PC-9 (cell line): Measurements from ENCODE around the gene INTS11. TPM values are rescaled to one million over a fixed set of nuclear protein-coding genes. Genes with fewer than 3 reads are reported as not detected.

Experiments used
- BruUV-seq: library from RNA; stranded (reverse); fragments of 400-500 nt; replicated peaks from 2 replicates; lab custom pipeline; 2021; lab: Mats Ljungman, UMichigan
- CTCF ChIA-PET: fragments of 300-600 bp; sonication (Branson Sonifier 250); formaldehyde crosslinking; loops from one replicate; lab custom pipeline; 2022; ENCODE audit warnings: antibody characterized with exemption; lab: Charles Lee
- POLR2A ChIA-PET: fragments of 300-600 bp; sonication (Branson Sonifier 250); formaldehyde crosslinking; loops from one replicate; lab custom pipeline; 2022; ENCODE audit warnings: antibody characterized with exemption; ENCODE audit not compliant: unreplicated experiment; lab: Charles Lee
- DNase-seq, 2 experiments: peaks; one replicate each; pipeline versions ENCODE4 v3.0.0 to v3.0.0-alpha.2; 2015 to 2022; ENCODE audit warnings: mixed read lengths in 1 of 2
- H2AFZ ChIP-seq: fragments of 200-600 bp; sonication (generic); 2 replicates; pipeline ENCODE4 v1.8.1; 2017; ENCODE audit warnings: antibody characterized with exemption
- H3F3A ChIP-seq: fragments of 200-600 bp; sonication (generic); 2 replicates; pipeline ENCODE4 v1.8.1; 2017; ENCODE audit warnings: antibody characterized with exemption, mild to moderate bottlenecking, low read depth; ENCODE audit not compliant: insufficient read depth
- H3K27ac ChIP-seq: fragments of 200-600 bp; sonication (generic); 2 replicates; pipeline ENCODE4 v1.6.1; 2016; ENCODE audit warnings: mixed run types
- H3K27me3 ChIP-seq: fragments of 200-600 bp; sonication (generic); 2 replicates; pipeline ENCODE4 v1.6.1; 2016; ENCODE audit warnings: low read depth, mixed run types; ENCODE audit not compliant: insufficient read depth
- H3K36me3 ChIP-seq: fragments of 200-600 bp; sonication (generic); 2 replicates; pipeline ENCODE4 v1.6.1; 2016; ENCODE audit warnings: low read depth, mixed run types
- H3K4me1 ChIP-seq: fragments of 200-600 bp; sonication (generic); replicated peaks from 2 replicates; pipeline ENCODE4 v1.6.1; 2016; ENCODE audit warnings: mixed run types; ENCODE audit not compliant: insufficient read depth
- H3K4me2 ChIP-seq: fragments of 200-600 bp; sonication (generic); 2 replicates; pipeline ENCODE4 v1.6.1; 2017; ENCODE audit warnings: mixed run types
- H3K4me3 ChIP-seq: fragments of 200-600 bp; sonication (generic); 2 replicates; pipeline ENCODE4 v1.6.1; 2016; ENCODE audit warnings: mixed run types
- H3K79me2 ChIP-seq: fragments of 200-600 bp; sonication (generic); 2 replicates; pipeline ENCODE4 v1.6.1; 2017; ENCODE audit warnings: low read depth, mixed run types
- H3K9me2 ChIP-seq: fragments of 200-600 bp; sonication (generic); 2 replicates; pipeline ENCODE4 v1.8.1; 2017; ENCODE audit warnings: mild to moderate bottlenecking; ENCODE audit not compliant: insufficient read depth
- H3K9me3 ChIP-seq: fragments of 200-600 bp; sonication (generic); 2 replicates; pipeline ENCODE4 v1.8.1; 2016; ENCODE audit warnings: low read depth; ENCODE audit not compliant: insufficient read depth
- H4K20me1 ChIP-seq: fragments of 200-600 bp; sonication (generic); 2 replicates; pipeline ENCODE4 v1.8.1; 2017; ENCODE audit not compliant: insufficient read depth
- EZH2 ChIP-seq: fragments of 200-600 bp; sonication (generic); IDR thresholded peaks from 2 replicates; pipeline ENCODE4 v1.8.0; 2017; ENCODE audit warnings: antibody characterized with exemption, low read depth
- intact Hi-C: fragments of 100-400 bp; cut with micrococcal nuclease; formaldehyde crosslinking; loops from one replicate; pipeline ENCODE4 v1.10.0; 2022; ENCODE audit not compliant: unreplicated experiment
- total RNA-seq: library from RNA; stranded (reverse); gene quantifications from 2 replicates; pipeline ENCODE4 v1.2.3, GENCODE V29; 2021
- TF ChIP-seq, protein P1 (sequence below): fragments of 200-600 bp; sonication (generic); conservative IDR thresholded peaks from 2 replicates; pipeline ENCODE4 v1.6.1; 2017; ENCODE audit warnings: mixed run types, antibody characterized with exemption, mild to moderate bottlenecking, moderate library complexity

Gene INTS11
- total RNA-seq, 1 experiment from 2014 or later = 130 TPM

DNA sequence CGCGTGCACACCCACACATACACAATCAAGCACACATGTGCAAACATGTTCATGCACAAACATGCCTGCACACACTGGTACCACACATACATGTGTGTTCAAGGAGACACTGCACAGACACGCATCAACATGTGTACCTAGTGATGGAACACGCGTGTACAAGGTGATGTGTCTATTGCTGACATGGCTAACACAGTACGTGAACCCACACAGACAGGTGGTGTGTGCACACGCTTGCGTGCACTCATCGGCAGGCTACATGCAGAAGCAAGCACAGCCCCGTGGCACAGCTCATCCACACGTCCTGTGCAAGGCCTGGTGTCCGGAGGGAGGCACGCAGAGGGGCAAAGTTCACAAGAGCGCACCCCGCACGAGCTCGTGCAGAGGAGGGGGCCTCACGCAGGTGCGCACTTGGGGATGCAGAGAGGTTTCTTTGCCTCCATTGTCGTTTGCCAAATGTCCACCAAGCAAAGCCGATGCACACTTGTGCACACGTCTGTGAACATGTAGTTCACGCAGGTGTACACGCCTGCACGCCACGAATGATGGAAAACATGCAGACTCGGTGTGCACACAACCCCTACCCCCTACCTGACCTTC is 17.7 kb downstream of the INTS11 start:
- Histone ChIP-seq H4K20me1 (peaks cover 24% of the 10 kb centered on the region), H2AFZ (no peak overlapping the region), H3K27ac (no peak overlapping the region), H3K4me3 (peak overlapping the region; percentile 76), H3K79me2 (peaks cover 21% of the 10 kb centered on the region; the same call in 1 of the 2 replicates), H3K9me3 (no peaks in the 10 kb centered on the region), H3K36me3 (no peaks in the 10 kb centered on the region), H3K4me1 (peaks cover 36% of the 10 kb centered on the region), H3K4me2 (peak overlapping the region; percentile 98), H3F3A (peaks cover 30% of the 10 kb centered on the region; the same call in 1 of the 2 replicates), H3K9me2 (no peaks in the 10 kb centered on the region), H3K27me3 (no peaks in the 10 kb centered on the region)
- intact Hi-C loops = loop anchor here (10.0 kb wide), 2 partner anchors 198 to 302 kb away; partner anchors contain the start of gene HES4
- no peak for DNase-seq
- POLR2A ChIA-PET = no interaction called here
- CTCF ChIA-PET = interaction anchor here (0.6 kb wide), 1 partner anchor 114 kb away, joined by 4 read pairs; the partner anchor contains the start of gene ANKRD65
- TF ChIP-seq EZH2 = no peak
- TF ChIP-seq, protein P1, sequence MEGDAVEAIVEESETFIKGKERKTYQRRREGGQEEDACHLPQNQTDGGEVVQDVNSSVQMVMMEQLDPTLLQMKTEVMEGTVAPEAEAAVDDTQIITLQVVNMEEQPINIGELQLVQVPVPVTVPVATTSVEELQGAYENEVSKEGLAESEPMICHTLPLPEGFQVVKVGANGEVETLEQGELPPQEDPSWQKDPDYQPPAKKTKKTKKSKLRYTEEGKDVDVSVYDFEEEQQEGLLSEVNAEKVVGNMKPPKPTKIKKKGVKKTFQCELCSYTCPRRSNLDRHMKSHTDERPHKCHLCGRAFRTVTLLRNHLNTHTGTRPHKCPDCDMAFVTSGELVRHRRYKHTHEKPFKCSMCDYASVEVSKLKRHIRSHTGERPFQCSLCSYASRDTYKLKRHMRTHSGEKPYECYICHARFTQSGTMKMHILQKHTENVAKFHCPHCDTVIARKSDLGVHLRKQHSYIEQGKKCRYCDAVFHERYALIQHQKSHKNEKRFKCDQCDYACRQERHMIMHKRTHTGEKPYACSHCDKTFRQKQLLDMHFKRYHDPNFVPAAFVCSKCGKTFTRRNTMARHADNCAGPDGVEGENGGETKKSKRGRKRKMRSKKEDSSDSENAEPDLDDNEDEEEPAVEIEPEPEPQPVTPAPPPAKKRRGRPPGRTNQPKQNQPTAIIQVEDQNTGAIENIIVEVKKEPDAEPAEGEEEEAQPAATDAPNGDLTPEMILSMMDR = no peak
- TSS peak; percentile 14 for BruUV-seq

DNA sequence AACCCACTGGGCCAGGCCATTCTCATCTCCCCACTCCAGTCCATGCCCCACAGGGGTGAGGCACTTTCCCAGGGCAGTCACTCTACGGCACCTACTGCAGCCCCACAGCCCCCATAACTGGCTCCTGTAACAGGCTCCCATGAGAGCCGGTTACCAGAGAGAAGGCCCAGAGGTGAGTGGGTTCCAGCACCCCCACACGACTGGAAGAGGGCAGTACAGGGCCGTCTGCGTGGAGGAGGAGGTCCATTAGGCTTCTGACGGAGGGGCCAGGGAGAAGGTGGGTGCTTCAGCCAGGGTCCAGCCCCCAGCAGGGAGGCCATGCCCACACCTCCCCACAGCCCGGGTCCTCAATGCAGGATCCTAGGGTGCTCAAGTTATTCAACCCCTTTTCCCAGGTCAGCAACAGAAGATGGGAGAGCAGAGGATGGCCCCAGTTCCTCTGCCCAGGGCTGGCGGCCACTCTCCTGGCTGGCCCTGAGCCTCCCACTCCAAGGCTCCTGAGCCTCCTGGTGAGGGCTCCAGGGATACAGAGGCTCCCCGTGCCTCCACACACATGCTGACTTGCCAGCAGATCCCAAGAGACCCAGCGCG is 18.3 kb downstream of the INTS11 start:
- DNase-seq = no peak
- Histone ChIP-seq H3K4me2 (peak overlapping the region; percentile 98), H3K9me3 (no peaks in the 10 kb centered on the region), H3K9me2 (no peaks in the 10 kb centered on the region), H3K4me1 (peaks cover 36% of the 10 kb centered on the region), H3K27ac (no peak overlapping the region), H3K27me3 (no peaks in the 10 kb centered on the region), H3K36me3 (no peaks in the 10 kb centered on the region), H2AFZ (no peak overlapping the region), H3K4me3 (no peak overlapping the region), H3F3A (peaks cover 24% of the 10 kb centered on the region; the same call in 1 of the 2 replicates), H4K20me1 (peaks cover 18% of the 10 kb centered on the region; the same call in 1 of the 2 replicates), H3K79me2 (peaks cover 21% of the 10 kb centered on the region; the same call in 1 of the 2 replicates)
- POLR2A ChIA-PET = no interaction called here
- no TSS peak for BruUV-seq
- no peak for TF ChIP-seq EZH2
- TF ChIP-seq, protein P1 = no peak
- CTCF ChIA-PET = no interaction called here
- intact Hi-C loops = loop anchor here (10.0 kb wide), 2 partner anchors 199 to 301 kb away; partner anchors contain the start of gene HES4

DNA sequence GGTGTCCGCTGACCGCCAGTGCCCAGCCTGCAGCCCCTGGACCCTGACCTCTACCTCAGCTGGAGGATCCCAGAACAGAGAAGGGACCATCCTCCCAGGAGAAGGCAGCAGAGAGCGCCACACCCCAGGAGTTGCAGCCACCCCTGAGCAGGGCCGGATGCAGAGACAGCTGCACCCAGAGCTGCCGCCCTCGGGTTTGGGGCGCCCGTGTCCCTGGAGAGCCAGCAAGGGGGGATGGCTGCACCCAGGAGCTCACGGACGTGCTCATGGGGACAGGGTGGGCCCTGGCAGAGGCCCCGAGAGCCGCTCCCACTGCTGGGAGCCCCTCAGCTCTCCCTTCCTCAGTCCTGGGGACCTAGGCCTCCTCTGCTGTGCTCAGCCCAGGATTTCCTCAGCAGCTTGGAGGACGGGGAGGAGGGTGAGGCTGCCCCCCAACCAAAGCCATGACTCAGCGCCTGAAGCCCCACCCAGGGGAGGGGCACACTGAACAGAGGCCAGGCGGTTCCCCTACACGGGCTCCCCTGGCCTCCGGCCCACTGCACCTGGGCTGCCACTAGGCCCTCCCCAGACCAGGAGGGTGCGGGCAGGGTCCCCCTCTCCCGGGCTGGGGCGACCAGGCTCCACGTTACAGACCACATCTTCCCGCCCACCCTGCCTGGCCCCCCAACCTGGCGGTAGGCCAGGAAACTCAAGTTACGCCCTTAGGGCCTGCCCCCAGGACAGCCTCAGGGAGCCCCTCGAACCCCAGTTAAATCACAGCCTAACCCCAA is 19.0 kb downstream of the INTS11 start:
- Histone ChIP-seq H3K27me3 (no peaks in the 10 kb centered on the region), H3K9me2 (no peaks in the 10 kb centered on the region), H3K36me3 (no peaks in the 10 kb centered on the region), H3F3A (peaks cover 18% of the 10 kb centered on the region; the same call in 1 of the 2 replicates), H3K79me2 (peaks cover 21% of the 10 kb centered on the region; the same call in 1 of the 2 replicates), H4K20me1 (0 out of 2 replicates have a peak, but pooled peaks cover 11% of the 10 kb centered on the region), H3K4me1 (peaks cover 36% of the 10 kb centered on the region), H3K4me3 (no peak overlapping the region), H2AFZ (no peak overlapping the region), H3K27ac (0 out of 2 replicates have a peak overlapping the region, but pooled peaks have one; percentile 8), H3K9me3 (no peaks in the 10 kb centered on the region), H3K4me2 (peak overlapping the region; percentile 98)
- no TSS peak for BruUV-seq
- TF ChIP-seq, protein P1 = 0 out of 2 replicates have a peak, but pooled peaks have one; percentile 3
- no peak for TF ChIP-seq EZH2
- ChIA-PET CTCF (no interaction called here), POLR2A (interaction anchor here (0.5 to 0.7 kb wide), 3 partner anchors 15 to 391 kb away, joined by 3 to 5 read pairs (median 3); no protein-coding TSS in a partner anchor)
- intact Hi-C loops = loop anchor here (10.0 kb wide), 2 partner anchors 199 to 301 kb away; partner anchors contain the start of gene HES4
- peak; percentile 56 to 88 for DNase-seq
